ENCODE results near the gene S1PR3.

S1PR3 gene

GRCh38 chr9:88969646-88970373 is 21.5 kb upstream of the S1PR3 start:
- DNase-seq (ENCODE audit: low read depth), result no peak

GRCh38 chr9:88971131-88971960 is 19.9 kb upstream of the S1PR3 start:
- no peak for DNase-seq (ENCODE audit: low read depth)

DNA sequence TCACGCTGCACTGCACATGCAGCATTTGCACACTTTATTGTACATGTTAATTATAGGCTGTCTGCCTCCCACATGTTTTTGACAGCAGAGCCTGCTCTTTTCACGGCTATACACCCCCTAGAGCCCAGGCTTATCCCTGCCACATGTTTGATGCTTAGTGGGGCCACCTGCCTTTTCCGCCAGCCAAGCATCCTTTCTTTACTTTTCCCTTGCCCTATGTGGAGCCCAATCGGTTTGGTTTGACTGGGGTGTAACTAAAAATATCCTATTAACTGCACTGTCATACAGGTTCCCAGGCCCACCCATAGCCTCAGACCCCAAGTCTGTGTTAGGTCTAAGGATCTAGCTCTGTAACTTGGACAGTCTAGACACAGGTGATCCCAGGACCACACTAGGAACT is 18.9 kb upstream of the S1PR3 start:
- no peak for DNase-seq (ENCODE audit: low read depth)

DNA sequence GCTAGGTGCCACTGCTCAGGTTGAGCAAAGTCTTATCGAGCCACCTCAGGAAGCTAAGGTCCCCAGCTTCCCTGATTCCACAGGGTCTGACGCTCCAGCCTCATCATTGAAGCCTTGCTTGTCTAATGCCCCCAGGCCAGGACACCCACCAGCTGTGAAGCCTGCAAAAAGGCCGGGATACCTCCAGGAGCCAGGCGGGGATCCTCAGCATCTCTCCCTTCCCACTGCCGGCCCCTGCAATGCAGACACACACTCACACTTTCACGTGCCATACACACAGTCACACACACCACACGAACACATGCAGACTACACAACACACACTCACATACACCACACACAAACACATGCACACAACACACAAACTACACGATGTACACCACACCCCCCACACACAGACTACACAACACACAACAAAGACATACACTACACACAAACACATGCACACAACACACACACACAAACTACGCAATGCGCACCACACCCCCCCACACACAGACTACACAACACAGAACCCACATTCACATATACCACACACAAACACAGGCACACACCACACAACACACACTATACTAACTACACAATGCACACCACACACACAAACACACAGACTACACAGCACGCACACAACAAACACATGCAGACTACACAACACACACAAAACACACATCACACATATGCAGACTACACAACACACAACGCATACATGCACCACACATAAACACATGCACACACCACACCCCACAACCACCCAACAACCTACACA is 17.8 kb upstream of the S1PR3 start:
- no peak for DNase-seq (ENCODE audit: low read depth)

DNA sequence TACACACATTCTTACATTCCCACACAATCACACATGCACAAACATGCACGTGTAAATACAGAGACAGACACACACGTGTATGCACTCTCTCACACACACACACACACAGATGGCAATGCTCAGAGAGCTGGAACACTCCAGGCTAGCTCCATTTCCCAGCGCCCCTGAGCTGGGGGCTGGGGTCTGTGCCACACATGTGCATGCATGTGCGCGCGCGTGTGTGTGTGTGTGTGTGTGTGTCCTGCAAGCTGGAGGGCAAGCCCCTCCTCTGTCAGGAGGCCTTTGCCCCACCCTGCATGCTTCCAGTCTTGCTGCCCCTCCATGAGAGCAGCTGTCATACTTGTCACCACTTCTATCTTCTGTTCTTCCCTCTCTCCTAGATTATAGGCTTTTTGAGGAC is 16.6 kb upstream of the S1PR3 start:
- DNase-seq (ENCODE audit: low read depth), result no peak

DNA sequence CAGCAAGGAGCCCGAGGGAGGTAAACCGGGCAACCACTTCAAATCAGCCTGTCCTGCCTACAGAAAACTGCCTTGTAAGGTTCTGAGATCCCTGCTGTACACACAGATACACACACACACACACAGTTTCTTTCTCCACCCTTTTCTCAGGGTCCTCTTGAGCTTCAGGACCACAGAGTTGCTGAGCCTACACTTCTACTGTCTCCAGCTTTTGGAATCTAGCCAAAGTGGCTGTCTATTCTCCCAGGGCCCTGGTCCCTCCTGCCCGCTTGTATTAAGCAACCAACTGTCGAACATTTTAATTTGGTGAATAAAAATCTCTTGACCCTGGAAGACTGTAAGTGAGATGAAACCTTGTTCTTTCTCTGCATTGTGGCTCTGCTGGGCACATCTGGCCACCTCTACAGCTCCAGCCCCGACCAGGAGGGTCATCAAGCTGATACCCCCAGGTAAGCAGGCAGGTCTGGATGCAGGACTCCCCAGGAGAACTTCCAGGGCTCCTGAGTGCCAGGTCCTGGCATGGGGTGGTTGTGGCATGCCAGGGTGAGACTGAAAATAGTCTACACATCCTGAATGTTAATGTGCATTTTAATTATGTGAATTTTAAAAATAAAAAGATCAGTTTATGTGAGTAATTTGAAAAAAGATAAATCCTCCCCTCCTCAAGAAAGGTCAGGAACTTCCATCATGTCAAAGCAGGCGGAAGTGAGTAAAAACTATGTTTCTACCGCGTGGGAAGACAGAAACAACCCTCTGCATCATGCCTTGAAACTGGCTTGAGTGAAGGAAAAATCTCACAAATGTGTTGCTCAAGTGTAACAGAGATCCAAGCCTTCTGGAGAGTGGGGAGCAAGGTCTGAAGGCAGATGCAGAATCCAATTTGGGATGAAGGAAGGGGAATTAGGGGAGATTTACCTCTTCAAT is 15.0 kb upstream of the S1PR3 start:
- no peak for DNase-seq (ENCODE audit: low read depth)

- no peak for DNase-seq (ENCODE audit: low read depth)
Observed at GRCh38 chr9:88976890-88977257, 14.4 kb upstream of the S1PR3 start.

DNA sequence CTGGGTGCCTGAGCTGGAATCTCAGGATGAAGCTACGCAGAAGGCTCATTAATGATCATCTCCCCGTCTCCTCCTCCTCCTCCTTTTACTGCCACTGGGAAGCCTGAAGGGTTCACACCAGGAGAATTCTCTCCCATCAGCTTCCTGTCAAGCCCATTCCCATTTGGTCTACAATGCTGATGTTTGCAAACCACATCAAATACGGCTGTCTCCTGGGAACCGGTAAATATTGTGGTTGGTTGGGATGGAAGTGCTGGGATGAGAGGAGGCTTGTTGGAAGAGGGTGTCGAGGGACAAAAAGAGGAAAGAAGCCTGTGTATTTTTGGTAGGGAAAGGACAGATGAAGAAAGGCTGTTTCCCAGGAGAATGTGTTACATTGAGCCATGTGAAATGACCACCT is 13.2 kb upstream of the S1PR3 start:
- DNase-seq (ENCODE audit: low read depth), result no peak

DNA sequence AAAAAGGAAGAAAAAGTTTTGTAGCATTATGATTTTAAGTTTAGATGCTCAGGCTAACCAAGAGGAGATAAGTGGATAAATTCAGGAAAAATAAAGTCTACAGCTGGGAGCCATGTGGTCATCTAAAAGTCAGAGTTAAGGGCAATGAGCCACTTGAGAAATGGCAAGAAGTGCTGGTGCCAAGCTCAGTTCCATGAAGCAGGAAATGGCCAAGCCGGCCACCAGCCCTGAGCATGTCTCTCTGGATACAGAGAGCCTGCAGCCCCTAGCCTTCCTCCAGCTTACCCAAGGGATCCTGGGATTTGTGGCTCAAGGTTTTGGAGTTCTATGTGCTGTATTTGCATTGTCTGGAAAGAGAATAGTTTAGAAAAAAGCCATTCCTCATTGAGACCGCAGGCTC is 12.2 kb upstream of the S1PR3 start:
- DNase-seq (ENCODE audit: low read depth), result no peak

DNA sequence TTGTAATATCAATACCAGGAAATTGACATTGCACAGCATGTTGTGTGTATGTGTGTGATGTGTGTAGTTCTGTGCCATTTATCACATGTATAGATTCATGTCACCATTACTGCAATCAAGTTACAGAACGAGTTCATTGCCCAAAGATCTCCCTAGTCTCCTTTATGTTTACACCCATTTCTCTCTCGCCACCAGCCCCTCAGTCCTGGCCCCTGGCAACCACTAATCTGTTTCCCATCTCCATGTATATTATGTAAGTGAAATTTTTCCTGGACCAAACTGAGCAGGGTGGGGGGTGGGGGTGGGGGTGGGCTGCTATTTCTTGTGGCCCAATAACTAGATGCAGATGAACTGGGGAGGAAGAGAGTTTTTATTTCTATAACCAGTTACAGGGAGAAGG is 11.5 kb upstream of the S1PR3 start:
- no peak for DNase-seq (ENCODE audit: low read depth)

- DNase-seq (ENCODE audit: low read depth), result peak; percentile 79
Observed at GRCh38 chr9:88980740-88981203, 10.5 kb upstream of the S1PR3 start.

DNA sequence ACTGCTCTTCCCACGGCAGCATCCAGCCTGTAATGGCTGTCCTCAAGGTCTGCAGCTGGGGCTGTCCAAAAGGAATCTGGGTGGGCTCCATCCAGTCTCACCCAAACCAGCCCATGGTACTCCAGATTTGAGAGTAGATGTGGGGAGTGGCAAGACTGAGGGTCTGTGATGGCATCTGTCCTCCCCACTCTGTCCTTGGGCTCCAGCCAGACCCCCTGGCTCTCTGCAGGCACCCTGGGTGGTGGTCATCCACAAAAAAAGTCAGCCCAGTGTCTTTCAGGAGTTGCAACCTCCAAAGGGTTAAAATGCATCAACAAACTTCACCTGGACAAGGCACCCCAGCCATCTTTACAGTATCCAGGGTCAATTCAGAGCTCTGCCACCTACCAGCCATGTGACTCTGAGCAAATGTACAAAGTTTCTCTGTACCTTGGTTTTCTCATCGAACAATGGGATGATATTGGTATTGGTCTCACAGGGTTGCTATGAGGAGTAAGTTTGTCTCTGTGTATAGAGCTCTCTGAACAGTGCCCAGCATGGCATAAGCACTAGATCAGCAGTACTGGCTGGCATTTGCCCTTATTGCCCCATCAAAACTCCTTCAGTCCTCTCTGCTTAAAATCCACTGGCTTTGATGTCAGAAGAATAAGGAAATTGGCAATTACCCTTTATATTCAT is 7.3 kb upstream of the S1PR3 start:
- DNase-seq (ENCODE audit: low read depth), result no peak

DNA sequence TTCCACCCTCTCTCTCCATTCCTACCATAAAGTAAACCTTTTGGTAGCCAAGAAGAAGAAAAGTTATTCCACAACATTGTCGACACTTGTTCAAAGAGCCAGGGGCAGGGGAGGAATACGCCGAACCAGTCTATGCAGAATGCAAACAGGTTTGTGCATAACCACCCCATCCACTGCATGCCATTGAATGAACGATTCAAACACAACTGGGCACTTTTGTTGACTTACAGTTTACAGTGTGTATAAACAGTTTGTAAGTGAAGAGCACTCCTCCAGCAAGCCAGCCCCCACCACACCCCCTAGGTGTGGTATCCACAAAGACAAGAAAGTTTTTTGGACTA is 6.8 kb upstream of the S1PR3 start:
- DNase-seq (ENCODE audit: low read depth), result no peak

GRCh38 chr9:88985616-88986015 is 5.7 kb upstream of the S1PR3 start:
- DNase-seq (ENCODE audit: low read depth), result no peak

- DNase-seq (ENCODE audit: low read depth), result no peak
Observed at GRCh38 chr9:88986776-88987175, 4.5 kb upstream of the S1PR3 start.

DNA sequence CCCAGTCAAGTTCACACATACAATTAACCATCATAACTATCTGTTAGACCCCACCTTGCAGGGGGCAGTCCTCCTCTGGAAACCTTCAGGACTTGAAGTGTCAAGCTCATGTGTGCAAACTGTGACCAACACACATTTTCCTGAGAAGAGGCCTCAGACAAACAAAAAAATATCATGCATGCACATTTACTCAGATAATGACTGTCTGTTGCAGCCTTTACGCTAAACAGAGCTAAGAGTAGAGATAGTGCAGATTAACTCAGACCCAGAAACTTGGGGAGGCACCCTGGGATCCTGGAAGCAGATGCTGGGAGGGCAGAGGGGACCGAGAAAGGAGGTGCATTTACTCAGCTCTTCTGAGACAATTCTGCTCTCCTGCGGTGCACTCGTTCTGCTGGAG is 3.6 kb upstream of the S1PR3 start:
- no peak for DNase-seq (ENCODE audit: low read depth)

DNA sequence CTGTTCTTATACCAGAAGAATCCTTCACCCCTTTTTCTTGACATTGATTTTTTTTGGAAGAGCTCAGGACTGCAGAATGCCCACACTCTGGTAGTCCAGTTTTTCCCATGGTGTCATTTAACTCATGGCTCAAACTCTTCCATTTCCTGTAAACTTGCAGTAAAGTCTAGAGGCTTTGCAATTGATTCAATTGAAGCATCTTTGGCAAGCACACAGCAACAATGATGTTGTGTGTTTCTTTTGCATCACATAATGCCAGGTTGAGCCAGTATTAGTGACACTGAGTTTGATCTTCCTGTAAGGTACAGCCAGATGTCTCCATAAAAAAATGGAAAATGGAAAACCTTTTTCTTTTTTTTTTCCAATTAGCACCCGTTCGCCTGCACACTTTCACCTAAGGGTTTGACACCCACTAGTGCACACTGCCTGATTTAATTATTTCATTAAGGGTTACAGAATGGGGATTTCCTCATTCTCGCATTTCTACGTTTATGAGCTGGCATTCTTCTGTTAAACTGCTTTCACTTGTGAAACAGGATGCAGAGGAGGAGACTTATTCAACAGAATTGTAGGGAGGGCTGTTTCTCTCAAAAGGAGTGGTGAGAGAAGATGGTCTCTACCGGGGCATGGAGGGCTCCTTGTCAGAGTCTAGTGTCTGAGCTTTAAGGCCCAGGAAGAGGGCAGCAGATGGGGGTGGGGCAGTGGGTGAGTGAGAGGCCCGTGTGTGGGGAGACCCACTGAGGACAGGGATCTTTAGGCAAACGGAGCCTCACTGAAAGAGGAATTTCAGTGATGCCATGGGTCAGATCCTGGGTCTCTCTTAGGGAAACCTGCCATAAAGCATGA is 2.2 kb upstream of the S1PR3 start:
- no peak for DNase-seq (ENCODE audit: low read depth)

- DNase-seq (ENCODE audit: low read depth), result no peak
Observed at GRCh38 chr9:88990041-88990728, 1.1 kb upstream of the S1PR3 start.

DNA sequence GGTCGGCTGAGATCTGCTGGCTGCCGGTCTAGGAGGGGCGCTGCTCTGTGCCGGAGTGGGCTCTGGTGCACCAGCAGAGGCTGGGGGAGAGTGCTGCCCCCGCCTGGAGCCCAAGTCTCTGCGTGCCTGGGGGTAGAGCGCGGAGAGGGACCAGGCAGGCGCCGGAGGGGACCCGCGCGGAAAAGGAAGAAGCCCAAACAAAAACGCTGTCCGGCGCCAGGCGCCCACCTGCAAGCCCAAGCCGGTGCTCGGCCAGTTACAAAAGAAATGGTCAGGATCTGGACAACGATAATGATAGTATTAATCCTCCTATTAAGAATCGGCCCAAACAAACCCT is 571 bp upstream of the S1PR3 start:
- DNase-seq (ENCODE audit: low read depth), result no peak

- DNase-seq (ENCODE audit: low read depth), result no peak
Observed at GRCh38 chr9:88992556-88992955, 1.3 kb downstream of the S1PR3 start.

Measured in stromal cell of bone marrow (primary cell).